NK-92 (cell line): ENCODE data around the gene HHATL.

Experiments used
- DNase-seq: peaks from one replicate; lab custom pipeline; 2025; ENCODE audit not compliant: unreplicated experiment; lab: John Stamatoyannopoulos, UW

The HHATL gene

GRCh38 chr3:42685891-42686820 lies 16.4 kb downstream of the HHATL start:
- no peak for DNase-seq

GRCh38 chr3:42685363-42685881 lies 17.2 kb downstream of the HHATL start, which contains the start of gene KLHL40:
TSS of gene KLHL40 (plus strand) at chr3:42685537. CDS start at chr3:42685619, 82 bp downstream.
- no peak for DNase-seq

DNA sequence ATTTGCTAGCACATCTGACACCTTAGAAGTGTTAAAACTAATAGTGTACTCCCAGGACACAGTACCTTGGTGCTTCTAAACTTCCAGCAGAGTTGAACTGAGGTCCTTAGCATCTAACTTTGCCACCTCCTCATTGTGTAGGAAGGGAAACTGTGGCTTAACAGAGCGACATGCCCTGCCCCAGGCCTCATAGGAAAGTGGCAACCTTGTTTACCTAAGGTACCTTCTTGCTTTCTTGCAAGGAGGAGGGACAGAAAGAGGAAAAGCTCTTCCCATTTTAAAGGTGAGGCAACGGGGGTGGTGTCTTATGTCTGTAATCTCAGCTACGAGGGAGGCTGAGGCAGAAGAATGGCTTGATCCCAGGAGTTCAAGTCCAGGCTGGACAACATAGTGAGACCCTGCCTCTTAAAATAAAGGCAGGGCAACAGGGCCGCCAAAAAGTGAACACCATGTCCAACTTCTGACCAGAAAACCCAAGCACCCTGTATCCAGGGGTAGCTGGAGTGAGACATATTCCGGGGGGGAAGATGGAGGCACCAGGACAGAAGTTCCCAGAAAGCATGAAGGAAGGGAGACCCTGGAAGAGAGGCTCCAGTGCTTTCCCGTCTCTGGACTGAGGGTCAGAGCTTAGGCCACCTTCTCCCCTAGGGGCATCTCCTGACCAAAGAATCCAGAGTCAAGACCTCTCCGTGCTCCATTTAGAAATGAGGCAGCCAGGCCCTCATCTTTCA lies 17.8 kb downstream of the HHATL start:
- DNase-seq = no peak

- DNase-seq = no peak
Observed at GRCh38 chr3:42683875-42684598, 18.6 kb downstream of the HHATL start.

- DNase-seq = no peak
Observed at GRCh38 chr3:42682301-42683070, 20.1 kb downstream of the HHATL start.

- DNase-seq = no peak
Observed at GRCh38 chr3:42681361-42682038, 21.1 kb downstream of the HHATL start.

GRCh38 chr3:42680806-42681205 lies 21.8 kb downstream of the HHATL start:
- no peak for DNase-seq

DNA sequence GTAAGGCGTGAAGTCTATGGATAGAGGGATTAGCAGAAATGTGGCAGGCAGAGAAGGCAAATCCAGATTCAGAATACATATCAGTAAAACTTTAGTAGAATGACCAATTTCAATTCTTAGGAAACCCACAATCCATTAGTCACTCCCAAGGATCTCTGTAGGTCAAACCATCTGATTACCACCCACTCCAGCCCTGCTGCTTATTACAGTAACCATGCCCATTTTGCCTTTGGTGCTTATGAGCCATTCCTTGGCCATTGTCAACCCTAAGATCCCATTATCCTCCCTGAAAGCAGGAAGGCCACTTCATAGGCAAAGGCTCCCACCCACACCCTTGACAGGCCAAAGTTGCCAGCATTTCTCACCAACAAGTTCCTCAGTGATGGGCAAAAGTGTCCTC lies 22.3 kb downstream of the HHATL start:
- no peak for DNase-seq

GRCh38 chr3:42678447-42678846 lies 24.2 kb downstream of the HHATL start:
- DNase-seq = no peak

DNA sequence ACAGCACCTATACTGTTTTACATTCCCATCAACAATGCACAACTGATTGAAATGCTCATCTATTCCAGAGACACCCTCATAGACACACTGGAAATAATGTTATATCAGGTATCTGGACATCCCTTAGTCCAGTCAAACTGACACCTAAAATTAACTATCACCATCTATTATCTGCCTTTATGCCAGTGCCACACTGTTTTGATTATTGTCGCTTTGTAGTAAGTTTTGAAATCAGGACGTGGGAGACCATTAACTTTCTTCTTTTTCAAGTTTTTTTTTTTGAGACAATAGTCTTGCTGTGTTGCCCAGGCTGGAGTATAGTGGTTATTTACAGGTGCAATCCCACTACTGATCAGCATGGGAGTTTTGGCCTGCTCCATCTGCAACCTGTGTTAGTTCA lies 26.7 kb downstream of the HHATL start:
- DNase-seq = no peak

- no peak for DNase-seq
Observed at GRCh38 chr3:42674146-42674545, 28.5 kb downstream of the HHATL start.

- DNase-seq = no peak
Observed at GRCh38 chr3:42673082-42673481, 29.5 kb downstream of the HHATL start.

DNA sequence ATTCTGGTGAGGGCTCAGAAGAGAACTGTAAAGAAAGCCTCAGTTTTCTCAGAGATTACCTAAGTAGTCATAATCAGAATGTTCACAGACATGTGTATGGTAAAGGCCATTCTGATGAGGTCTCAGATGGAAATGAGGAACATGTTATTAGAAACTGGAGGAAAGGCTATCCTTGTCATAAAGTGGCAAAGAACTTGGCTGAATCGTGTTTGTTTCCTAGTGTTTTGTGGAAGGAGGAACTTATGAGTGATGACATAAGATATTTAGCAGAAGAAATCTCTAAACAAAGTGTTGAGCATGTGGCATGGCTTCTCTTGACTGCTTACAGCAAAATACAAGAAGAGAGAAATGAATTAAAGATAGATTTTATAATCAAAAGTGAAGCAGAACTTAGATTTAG lies 30.1 kb downstream of the HHATL start:
- no peak for DNase-seq

- no peak for DNase-seq
Observed at GRCh38 chr3:42670670-42671069, 31.9 kb downstream of the HHATL start.

GRCh38 chr3:42670051-42670576 lies 32.5 kb downstream of the HHATL start:
- no peak for DNase-seq

DNA sequence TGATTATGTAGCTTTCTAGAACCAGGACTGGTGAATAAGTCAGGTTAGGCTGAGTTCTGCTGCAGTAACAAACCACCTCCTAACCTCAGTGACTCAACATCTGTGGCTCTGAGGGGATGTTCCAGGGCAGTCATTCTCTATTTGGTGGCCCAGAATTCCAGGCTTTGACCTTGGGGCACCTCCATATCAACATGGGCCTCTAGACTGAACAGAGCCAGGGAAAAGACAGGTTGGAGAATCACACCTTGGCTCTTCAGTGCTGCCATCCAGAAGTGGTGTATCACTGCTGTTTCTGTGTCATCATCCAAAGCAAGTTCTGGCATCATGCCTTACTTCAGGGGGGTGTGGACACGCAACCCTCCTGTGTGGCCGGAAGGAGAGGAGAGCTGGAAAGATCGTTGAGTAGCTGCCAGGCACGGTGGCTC lies 33.8 kb downstream of the HHATL start:
- no peak for DNase-seq

GRCh38 chr3:42668413-42668760 lies 34.2 kb downstream of the HHATL start:
- DNase-seq = no peak

DNA sequence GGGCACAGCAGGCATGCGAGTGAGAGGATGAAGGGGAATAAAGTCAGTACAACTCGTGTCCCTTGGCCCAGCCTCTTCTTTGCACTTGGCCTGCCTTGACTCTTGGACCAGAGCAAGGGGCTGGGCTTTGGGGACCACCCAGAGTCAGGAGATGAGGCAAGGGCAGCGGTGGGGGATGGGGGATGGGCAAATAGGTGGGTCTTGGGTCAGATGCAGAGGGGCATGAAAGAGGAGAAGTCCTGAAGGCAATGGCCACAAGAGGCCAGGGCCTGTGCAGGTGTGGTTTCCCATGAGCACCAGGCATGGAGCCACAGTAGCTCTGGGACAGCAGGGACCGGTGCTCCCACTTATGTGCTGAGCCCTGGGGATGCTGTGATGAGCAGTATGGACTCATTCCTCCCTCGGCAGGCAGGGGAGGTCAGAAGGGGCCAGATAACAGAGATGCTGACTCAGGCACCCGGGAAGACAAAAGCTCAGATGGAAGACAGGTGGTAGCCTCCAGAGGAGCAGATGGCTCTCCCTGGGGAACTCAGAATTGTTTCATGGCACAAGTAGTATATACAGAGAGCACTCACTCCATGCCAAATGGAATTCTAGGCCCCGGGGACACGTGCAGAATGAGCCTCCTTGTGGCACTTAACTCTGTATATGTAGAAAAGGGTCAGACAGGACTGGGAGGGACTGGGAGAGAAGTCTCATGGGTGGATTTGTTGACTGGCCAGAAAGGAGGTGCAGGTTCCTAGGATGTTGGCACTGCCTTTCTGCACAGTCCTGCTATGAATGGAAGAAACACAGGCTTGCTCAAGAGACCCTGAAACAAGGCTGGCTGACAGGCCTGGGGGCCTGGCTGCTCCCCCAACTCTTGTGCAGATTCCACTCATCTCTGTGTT lies 34.8 kb downstream of the HHATL start:
- no peak for DNase-seq

DNA sequence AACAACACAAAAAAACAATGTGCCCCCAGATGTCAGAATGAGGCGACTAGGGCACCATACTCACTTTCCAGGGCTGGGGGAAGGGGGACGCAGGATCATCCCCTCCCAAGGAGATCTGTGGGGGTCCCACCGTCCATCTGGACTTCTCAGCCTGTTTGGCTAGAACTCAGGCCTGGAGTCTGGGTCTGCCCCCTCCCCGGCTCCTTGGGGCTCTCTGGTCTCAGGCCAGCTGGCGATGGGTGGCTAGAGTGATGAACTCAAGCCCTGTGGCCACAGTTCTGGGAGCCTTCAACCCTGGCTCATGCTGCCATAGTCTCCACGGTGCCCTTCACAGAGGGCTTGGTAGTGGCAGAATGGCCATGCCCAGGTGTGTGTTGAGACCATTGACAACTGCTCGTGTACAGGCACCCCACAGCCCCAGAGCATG lies 35.5 kb downstream of the HHATL start:
- no peak for DNase-seq
